WTC11 (cell line): ENCODE data around the gene ADCY3. TPM values are rescaled to one million over a fixed set of nuclear protein-coding genes. Genes with fewer than 3 reads are reported as not detected.

ENCODE experiments used
- ATAC-seq: fragments of 200-7000 bp; cut with Tn5 transposase; 2 replicates; pipeline ENCODE4 v1.10.0; 2021; ENCODE audit warnings: mild to moderate bottlenecking, moderate library complexity
- CTCF ChIA-PET: fragments of 300-600 bp; sonication (Branson Sonifier 250); formaldehyde crosslinking; loops from one replicate; lab custom pipeline; 2021; ENCODE audit warnings: antibody characterized with exemption; lab: Charles Lee
- POLR2A ChIA-PET: fragments of 350-600 bp; sonication (Branson Sonifier 250); formaldehyde crosslinking; loops from one replicate; lab custom pipeline; 2021; ENCODE audit warnings: antibody characterized with exemption; lab: Charles Lee
- DNase-seq: peaks from one replicate; pipeline ENCODE4 v3.0.0; 2021; ENCODE audit warnings: low spot score
- H3K27ac Mint-ChIP-seq: 2 replicates; pipeline ENCODE4 v1.8.0; 2021; ENCODE audit warnings: mixed read lengths
- H3K27me3 Mint-ChIP-seq: 2 replicates; pipeline ENCODE4 v1.8.0; 2021; ENCODE audit warnings: low read depth, mild to moderate bottlenecking, moderate library complexity, mixed read lengths
- H3K36me3 Mint-ChIP-seq: 2 replicates; pipeline ENCODE4 v1.8.0; 2021; ENCODE audit warnings: mixed read lengths
- H3K4me1 Mint-ChIP-seq: 2 replicates; pipeline ENCODE4 v1.8.0; 2022; ENCODE audit warnings: mixed read lengths
- H3K4me3 Mint-ChIP-seq: 2 replicates; pipeline ENCODE4 v1.8.0; 2021; ENCODE audit warnings: mild to moderate bottlenecking, moderate library complexity, mixed read lengths
- H3K9me3 Mint-ChIP-seq: 2 replicates; pipeline ENCODE4 v1.8.0; 2021; ENCODE audit warnings: mixed read lengths
- CBFB ChIP-seq: sonication (generic); formaldehyde crosslinking; IDR thresholded peaks from 2 replicates; pipeline ENCODE4 v1.8.1; 2022; ENCODE audit warnings: mild to moderate bottlenecking, low read depth, missing genetic modification reagents
- CREM ChIP-seq: sonication (generic); formaldehyde crosslinking; IDR thresholded peaks from 2 replicates; pipeline ENCODE4 v1.8.1; 2022; ENCODE audit warnings: mild to moderate bottlenecking, missing genetic modification reagents, moderate library complexity
- ELF4 ChIP-seq: sonication (generic); formaldehyde crosslinking; IDR thresholded peaks from 2 replicates; pipeline ENCODE4 v1.8.1; 2022; ENCODE audit warnings: low read depth, mild to moderate bottlenecking, moderate library complexity, missing genetic modification reagents
- ETV6 ChIP-seq: sonication (generic); formaldehyde crosslinking; IDR thresholded peaks from 2 replicates; pipeline ENCODE4 v1.8.1; 2022; ENCODE audit warnings: mild to moderate bottlenecking, missing genetic modification reagents
- FOXJ3 ChIP-seq: sonication (generic); formaldehyde crosslinking; IDR thresholded peaks from 2 replicates; pipeline ENCODE4 v1.9.0; 2021; ENCODE audit warnings: missing genetic modification reagents, mild to moderate bottlenecking, borderline replicate concordance
- FOXP1 ChIP-seq: sonication (generic); formaldehyde crosslinking; IDR thresholded peaks from 2 replicates; pipeline ENCODE4 v1.8.0; 2022; ENCODE audit warnings: missing genetic modification reagents, mild to moderate bottlenecking, moderate library complexity, borderline replicate concordance
- MXD4 ChIP-seq: fragments of 250-450 bp; sonication (Bioruptor Pico); IDR thresholded peaks from 2 replicates; pipeline ENCODE4 v1.8.0; 2021; ENCODE audit warnings: mild to moderate bottlenecking, moderate library complexity, borderline replicate concordance
- NR1H2 ChIP-seq: sonication (generic); formaldehyde crosslinking; IDR thresholded peaks from 2 replicates; pipeline ENCODE4 v1.9.0; 2021; ENCODE audit warnings: mild to moderate bottlenecking, moderate library complexity, missing genetic modification reagents
- NR3C1 ChIP-seq: sonication (generic); formaldehyde crosslinking; conservative IDR thresholded peaks from 2 replicates; pipeline ENCODE4 v1.8.1; 2023; ENCODE audit warnings: low read depth, mild to moderate bottlenecking, missing genetic modification reagents
- RORB ChIP-seq: fragments of 250-450 bp; sonication (Bioruptor Pico); IDR thresholded peaks from 2 replicates; pipeline ENCODE4 v1.9.0; 2021; ENCODE audit warnings: mild to moderate bottlenecking
- SMAD4 ChIP-seq: sonication (generic); formaldehyde crosslinking; IDR thresholded peaks from 2 replicates; pipeline ENCODE4 v1.8.0; 2022; ENCODE audit warnings: mild to moderate bottlenecking, missing genetic modification reagents
- total RNA-seq: library from RNA; stranded (reverse); gene quantifications from 3 replicates; pipeline ENCODE4 v1.2.3, GENCODE V29; 2021
- TF ChIP-seq, protein P1 (sequence below): fragments of 250-450 bp; sonication (Bioruptor Pico); IDR thresholded peaks from 2 replicates; pipeline ENCODE4 v1.9.0; 2021; ENCODE audit warnings: moderate library complexity, mild to moderate bottlenecking, inconsistent platforms, borderline replicate concordance
- TF ChIP-seq, protein P2 (sequence below): sonication (generic); formaldehyde crosslinking; IDR thresholded peaks from 2 replicates; pipeline ENCODE4 v1.8.1; 2023; ENCODE audit warnings: mild to moderate bottlenecking, missing genetic modification reagents, moderate library complexity
- TF ChIP-seq, protein P3 (sequence below): sonication (generic); formaldehyde crosslinking; IDR thresholded peaks from 2 replicates; pipeline ENCODE4 v1.8.0; 2023; ENCODE audit warnings: missing genetic modification reagents, mild to moderate bottlenecking, borderline replicate concordance
- TF ChIP-seq, protein P4 (sequence below): sonication (generic); formaldehyde crosslinking; conservative IDR thresholded peaks from 2 replicates; pipeline ENCODE4 v1.8.1; 2022; ENCODE audit warnings: mild to moderate bottlenecking, missing genetic modification reagents
- TF ChIP-seq, protein P5 (sequence below): sonication (generic); formaldehyde crosslinking; conservative IDR thresholded peaks from 2 replicates; pipeline ENCODE4 v1.8.1; 2023; ENCODE audit warnings: mild to moderate bottlenecking, low read depth, missing genetic modification reagents, moderate library complexity
- TF ChIP-seq, protein P6 (sequence below): fragments of 250-450 bp; sonication (Bioruptor Pico); IDR thresholded peaks from 2 replicates; pipeline ENCODE4 v2.1.2; 2022; ENCODE audit warnings: mild to moderate bottlenecking, moderate library complexity
- TF ChIP-seq, protein P7 (sequence below): sonication (generic); formaldehyde crosslinking; IDR thresholded peaks from 2 replicates; pipeline ENCODE4 v1.8.0; 2022; ENCODE audit warnings: mild to moderate bottlenecking, missing genetic modification reagents
- TF ChIP-seq, protein P8 (sequence below): fragments of 250-450 bp; sonication (Bioruptor Pico); IDR thresholded peaks from 2 replicates; pipeline ENCODE4 v1.9.0; 2021; ENCODE audit warnings: mild to moderate bottlenecking, borderline replicate concordance
- TF ChIP-seq, protein P9 (sequence below): sonication (generic); formaldehyde crosslinking; IDR thresholded peaks from 2 replicates; pipeline ENCODE4 v1.8.1; 2022; ENCODE audit warnings: mild to moderate bottlenecking, missing genetic modification reagents, moderate library complexity, borderline replicate concordance

The ADCY3 gene
- total RNA-seq, 1 experiment from 2014 or later = 37.1 TPM

DNA sequence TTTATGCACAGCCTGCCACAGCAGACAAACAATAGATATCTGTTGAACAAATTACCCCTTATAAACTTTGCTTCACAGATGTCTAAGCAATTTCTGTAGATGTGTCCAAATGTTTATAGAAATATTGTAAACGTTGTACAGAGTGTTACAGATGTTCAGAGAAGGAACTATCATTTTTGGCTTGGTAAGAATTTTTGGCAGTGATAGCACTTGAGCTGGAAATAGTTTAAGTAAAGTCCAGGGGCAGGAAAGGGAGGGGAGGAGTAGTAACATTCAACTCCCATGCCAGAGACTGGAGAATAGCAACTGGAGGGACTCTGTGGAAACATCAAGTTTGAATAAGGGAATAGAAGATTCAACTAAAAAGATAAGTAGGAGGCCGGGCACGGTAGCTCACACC, 131.2 kb downstream of the ADCY3 start (continued):
- TF ChIP-seq, protein P1, sequence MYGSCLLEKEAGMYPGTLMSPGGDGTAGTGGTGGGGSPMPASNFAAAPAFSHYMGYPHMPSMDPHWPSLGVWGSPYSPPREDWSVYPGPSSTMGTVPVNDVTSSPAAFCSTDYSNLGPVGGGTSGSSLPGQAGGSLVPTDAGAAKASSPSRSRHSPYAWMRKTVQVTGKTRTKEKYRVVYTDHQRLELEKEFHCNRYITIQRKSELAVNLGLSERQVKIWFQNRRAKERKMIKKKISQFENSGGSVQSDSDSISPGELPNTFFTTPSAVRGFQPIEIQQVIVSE (CRISPR knock-in tag) = no peak
- TF ChIP-seq SMAD4 (no peak), CREM (CRISPR knock-in tag) (no peak), MXD4 (CRISPR knock-in tag) (no peak), ELF4 (CRISPR knock-in tag) (no peak), CBFB (CRISPR knock-in tag) (no peak), NR3C1 (CRISPR knock-in tag) (no peak), ETV6 (no peak), FOXJ3 (CRISPR knock-in tag) (no peak)
- TF ChIP-seq, protein P2, sequence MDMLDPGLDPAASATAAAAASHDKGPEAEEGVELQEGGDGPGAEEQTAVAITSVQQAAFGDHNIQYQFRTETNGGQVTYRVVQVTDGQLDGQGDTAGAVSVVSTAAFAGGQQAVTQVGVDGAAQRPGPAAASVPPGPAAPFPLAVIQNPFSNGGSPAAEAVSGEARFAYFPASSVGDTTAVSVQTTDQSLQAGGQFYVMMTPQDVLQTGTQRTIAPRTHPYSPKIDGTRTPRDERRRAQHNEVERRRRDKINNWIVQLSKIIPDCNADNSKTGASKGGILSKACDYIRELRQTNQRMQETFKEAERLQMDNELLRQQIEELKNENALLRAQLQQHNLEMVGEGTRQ (CRISPR knock-in tag) = no peak
- TF ChIP-seq, protein P3, sequence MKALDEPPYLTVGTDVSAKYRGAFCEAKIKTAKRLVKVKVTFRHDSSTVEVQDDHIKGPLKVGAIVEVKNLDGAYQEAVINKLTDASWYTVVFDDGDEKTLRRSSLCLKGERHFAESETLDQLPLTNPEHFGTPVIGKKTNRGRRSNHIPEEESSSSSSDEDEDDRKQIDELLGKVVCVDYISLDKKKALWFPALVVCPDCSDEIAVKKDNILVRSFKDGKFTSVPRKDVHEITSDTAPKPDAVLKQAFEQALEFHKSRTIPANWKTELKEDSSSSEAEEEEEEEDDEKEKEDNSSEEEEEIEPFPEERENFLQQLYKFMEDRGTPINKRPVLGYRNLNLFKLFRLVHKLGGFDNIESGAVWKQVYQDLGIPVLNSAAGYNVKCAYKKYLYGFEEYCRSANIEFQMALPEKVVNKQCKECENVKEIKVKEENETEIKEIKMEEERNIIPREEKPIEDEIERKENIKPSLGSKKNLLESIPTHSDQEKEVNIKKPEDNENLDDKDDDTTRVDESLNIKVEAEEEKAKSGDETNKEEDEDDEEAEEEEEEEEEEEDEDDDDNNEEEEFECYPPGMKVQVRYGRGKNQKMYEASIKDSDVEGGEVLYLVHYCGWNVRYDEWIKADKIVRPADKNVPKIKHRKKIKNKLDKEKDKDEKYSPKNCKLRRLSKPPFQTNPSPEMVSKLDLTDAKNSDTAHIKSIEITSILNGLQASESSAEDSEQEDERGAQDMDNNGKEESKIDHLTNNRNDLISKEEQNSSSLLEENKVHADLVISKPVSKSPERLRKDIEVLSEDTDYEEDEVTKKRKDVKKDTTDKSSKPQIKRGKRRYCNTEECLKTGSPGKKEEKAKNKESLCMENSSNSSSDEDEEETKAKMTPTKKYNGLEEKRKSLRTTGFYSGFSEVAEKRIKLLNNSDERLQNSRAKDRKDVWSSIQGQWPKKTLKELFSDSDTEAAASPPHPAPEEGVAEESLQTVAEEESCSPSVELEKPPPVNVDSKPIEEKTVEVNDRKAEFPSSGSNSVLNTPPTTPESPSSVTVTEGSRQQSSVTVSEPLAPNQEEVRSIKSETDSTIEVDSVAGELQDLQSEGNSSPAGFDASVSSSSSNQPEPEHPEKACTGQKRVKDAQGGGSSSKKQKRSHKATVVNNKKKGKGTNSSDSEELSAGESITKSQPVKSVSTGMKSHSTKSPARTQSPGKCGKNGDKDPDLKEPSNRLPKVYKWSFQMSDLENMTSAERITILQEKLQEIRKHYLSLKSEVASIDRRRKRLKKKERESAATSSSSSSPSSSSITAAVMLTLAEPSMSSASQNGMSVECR = no peak
- TF ChIP-seq, protein P4, sequence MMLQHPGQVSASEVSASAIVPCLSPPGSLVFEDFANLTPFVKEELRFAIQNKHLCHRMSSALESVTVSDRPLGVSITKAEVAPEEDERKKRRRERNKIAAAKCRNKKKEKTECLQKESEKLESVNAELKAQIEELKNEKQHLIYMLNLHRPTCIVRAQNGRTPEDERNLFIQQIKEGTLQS (CRISPR knock-in tag) = no peak
- TF ChIP-seq, protein P5, sequence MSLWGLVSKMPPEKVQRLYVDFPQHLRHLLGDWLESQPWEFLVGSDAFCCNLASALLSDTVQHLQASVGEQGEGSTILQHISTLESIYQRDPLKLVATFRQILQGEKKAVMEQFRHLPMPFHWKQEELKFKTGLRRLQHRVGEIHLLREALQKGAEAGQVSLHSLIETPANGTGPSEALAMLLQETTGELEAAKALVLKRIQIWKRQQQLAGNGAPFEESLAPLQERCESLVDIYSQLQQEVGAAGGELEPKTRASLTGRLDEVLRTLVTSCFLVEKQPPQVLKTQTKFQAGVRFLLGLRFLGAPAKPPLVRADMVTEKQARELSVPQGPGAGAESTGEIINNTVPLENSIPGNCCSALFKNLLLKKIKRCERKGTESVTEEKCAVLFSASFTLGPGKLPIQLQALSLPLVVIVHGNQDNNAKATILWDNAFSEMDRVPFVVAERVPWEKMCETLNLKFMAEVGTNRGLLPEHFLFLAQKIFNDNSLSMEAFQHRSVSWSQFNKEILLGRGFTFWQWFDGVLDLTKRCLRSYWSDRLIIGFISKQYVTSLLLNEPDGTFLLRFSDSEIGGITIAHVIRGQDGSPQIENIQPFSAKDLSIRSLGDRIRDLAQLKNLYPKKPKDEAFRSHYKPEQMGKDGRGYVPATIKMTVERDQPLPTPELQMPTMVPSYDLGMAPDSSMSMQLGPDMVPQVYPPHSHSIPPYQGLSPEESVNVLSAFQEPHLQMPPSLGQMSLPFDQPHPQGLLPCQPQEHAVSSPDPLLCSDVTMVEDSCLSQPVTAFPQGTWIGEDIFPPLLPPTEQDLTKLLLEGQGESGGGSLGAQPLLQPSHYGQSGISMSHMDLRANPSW = no peak

DNA sequence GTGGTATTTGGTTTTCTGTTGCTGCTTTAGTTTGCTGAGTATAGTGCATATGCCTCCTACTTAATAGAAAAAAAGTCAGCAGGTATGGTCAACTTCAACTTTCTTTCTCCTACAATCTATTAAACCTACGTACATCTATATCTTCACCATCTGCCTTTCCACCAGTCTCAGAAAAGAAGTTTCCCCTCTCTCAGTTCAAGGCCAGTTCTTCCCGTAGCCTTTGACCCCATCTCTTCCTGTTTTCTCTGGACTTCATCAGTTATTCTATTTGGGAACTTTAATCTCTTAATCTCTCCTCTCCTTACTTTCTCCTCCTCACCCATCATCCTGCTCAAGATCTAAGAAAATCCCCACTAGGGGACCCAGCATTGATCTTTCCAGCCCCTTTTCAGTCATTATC, 132.5 kb downstream of the ADCY3 start:
- Mint-ChIP-seq H3K4me3 (no peak overlapping the region), H3K9me3 (no peaks in the 10 kb centered on the region), H3K27me3 (no peaks in the 10 kb centered on the region), H3K27ac (no peak overlapping the region), H3K36me3 (peaks cover 8% of the 10 kb centered on the region), H3K4me1 (peaks cover 21% of the 10 kb centered on the region)
- DNase-seq (no peak), ATAC-seq (no peak)
- ChIA-PET POLR2A (no interaction called here), CTCF (no interaction called here)
- TF ChIP-seq, protein P6, sequence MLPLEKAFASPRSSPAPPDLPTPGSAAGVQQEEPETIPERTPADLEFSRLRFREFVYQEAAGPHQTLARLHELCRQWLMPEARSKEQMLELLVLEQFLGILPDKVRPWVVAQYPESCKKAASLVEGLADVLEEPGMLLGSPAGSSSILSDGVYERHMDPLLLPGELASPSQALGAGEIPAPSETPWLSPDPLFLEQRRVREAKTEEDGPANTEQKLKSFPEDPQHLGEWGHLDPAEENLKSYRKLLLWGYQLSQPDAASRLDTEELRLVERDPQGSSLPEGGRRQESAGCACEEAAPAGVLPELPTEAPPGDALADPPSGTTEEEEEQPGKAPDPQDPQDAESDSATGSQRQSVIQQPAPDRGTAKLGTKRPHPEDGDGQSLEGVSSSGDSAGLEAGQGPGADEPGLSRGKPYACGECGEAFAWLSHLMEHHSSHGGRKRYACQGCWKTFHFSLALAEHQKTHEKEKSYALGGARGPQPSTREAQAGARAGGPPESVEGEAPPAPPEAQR (CRISPR knock-in tag) = no peak
- TF ChIP-seq FOXP1 (no peak), RORB (CRISPR knock-in tag) (no peak), FOXJ3 (CRISPR knock-in tag) (no peak), NR1H2 (CRISPR knock-in tag) (no peak), MXD4 (CRISPR knock-in tag) (no peak), CBFB (CRISPR knock-in tag) (no peak)
- TF ChIP-seq, protein P7, sequence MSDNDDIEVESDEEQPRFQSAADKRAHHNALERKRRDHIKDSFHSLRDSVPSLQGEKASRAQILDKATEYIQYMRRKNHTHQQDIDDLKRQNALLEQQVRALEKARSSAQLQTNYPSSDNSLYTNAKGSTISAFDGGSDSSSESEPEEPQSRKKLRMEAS (CRISPR knock-in tag) = no peak
- TF ChIP-seq, protein P8, sequence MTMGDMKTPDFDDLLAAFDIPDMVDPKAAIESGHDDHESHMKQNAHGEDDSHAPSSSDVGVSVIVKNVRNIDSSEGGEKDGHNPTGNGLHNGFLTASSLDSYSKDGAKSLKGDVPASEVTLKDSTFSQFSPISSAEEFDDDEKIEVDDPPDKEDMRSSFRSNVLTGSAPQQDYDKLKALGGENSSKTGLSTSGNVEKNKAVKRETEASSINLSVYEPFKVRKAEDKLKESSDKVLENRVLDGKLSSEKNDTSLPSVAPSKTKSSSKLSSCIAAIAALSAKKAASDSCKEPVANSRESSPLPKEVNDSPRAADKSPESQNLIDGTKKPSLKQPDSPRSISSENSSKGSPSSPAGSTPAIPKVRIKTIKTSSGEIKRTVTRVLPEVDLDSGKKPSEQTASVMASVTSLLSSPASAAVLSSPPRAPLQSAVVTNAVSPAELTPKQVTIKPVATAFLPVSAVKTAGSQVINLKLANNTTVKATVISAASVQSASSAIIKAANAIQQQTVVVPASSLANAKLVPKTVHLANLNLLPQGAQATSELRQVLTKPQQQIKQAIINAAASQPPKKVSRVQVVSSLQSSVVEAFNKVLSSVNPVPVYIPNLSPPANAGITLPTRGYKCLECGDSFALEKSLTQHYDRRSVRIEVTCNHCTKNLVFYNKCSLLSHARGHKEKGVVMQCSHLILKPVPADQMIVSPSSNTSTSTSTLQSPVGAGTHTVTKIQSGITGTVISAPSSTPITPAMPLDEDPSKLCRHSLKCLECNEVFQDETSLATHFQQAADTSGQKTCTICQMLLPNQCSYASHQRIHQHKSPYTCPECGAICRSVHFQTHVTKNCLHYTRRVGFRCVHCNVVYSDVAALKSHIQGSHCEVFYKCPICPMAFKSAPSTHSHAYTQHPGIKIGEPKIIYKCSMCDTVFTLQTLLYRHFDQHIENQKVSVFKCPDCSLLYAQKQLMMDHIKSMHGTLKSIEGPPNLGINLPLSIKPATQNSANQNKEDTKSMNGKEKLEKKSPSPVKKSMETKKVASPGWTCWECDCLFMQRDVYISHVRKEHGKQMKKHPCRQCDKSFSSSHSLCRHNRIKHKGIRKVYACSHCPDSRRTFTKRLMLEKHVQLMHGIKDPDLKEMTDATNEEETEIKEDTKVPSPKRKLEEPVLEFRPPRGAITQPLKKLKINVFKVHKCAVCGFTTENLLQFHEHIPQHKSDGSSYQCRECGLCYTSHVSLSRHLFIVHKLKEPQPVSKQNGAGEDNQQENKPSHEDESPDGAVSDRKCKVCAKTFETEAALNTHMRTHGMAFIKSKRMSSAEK (CRISPR knock-in tag) = no peak
- TF ChIP-seq, protein P9, sequence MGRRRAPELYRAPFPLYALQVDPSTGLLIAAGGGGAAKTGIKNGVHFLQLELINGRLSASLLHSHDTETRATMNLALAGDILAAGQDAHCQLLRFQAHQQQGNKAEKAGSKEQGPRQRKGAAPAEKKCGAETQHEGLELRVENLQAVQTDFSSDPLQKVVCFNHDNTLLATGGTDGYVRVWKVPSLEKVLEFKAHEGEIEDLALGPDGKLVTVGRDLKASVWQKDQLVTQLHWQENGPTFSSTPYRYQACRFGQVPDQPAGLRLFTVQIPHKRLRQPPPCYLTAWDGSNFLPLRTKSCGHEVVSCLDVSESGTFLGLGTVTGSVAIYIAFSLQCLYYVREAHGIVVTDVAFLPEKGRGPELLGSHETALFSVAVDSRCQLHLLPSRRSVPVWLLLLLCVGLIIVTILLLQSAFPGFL (CRISPR knock-in tag) = no peak
